ENCODE results near the gene DOCK9.
"Not testable (repeated sequence)": the region's sequence is repeated elsewhere in the genome, so short reads cannot be mapped to it uniquely, and the experiment has no call there.

DOCK9 gene

GRCh38 chr13:98826146-98826545, 151.7 kb downstream of the DOCK9 start:
- DNase-seq (ENCODE audit: low read depth in 1 of 2, low spot score in 1 of 2): no peak

DNA sequence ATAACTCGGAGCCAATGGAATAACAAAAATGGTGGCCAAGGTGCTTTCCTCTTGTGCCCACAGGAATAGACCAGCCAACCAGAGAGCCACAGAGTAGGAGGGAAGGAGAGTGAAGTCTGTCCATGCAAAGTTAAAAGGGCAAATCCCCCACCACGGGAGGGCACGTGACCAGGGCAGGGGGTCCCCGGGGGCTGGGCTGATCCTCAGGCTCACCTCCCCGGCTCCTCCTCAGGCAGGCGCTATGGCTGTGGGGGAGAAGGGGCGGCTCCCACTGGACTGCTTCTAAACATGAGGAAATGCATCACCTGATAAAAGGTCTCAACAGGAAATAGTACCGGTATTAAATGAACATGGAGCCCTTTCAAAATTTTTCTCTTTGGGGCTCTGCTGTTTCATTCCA, 152.2 kb downstream of the DOCK9 start:
- DNase-seq (ENCODE audit: low read depth in 1 of 2, low spot score in 1 of 2): no peak

- DNase-seq (ENCODE audit: low read depth in 1 of 2, low spot score in 1 of 2): no peak
Measured at GRCh38 chr13:98824376-98825160, 153.3 kb downstream of the DOCK9 start.

GRCh38 chr13:98823442-98823841, 154.4 kb downstream of the DOCK9 start:
- DNase-seq (ENCODE audit: low read depth in 1 of 2, low spot score in 1 of 2): no peak

GRCh38 chr13:98822225-98822606, 155.6 kb downstream of the DOCK9 start:
- DNase-seq (ENCODE audit: low read depth in 1 of 2, low spot score in 1 of 2): no peak

GRCh38 chr13:98821372-98822224, 156.3 kb downstream of the DOCK9 start:
- DNase-seq (ENCODE audit: low read depth in 1 of 2, low spot score in 1 of 2): no peak

DNA sequence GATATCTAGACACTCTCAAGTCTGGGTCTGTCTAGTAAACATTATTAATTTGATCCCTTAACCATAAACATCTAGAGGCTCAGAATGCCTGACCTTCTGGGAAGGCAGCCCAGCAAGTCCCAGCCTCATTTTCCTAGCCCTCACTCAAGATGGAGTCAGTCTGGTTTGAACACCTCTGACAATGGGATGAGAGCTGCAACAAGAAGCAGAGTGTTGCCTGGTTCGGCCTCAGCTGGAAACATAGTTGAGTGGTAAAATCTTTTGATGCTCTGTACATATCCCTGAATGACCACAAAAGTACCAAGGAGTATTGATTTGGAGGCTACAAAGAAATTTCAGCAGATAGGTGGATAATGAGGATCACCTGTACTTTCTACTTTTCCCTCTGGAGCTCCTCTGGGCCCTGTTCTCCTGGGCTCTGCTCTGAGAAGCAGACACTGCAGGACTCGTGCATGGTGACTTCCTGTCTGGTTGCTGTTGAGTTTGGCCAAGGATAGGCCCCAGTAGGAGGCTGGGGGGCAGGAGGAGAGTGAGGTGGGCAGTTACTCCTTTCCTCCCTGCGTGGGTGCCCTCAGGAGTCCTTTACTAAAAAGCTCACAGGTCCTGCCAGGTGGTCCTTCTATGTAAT, 157.0 kb downstream of the DOCK9 start:
- DNase-seq (ENCODE audit: low read depth in 1 of 2, low spot score in 1 of 2): no peak

GRCh38 chr13:98820300-98820699, 157.6 kb downstream of the DOCK9 start:
- DNase-seq (ENCODE audit: low read depth in 1 of 2, low spot score in 1 of 2): no peak

- DNase-seq (ENCODE audit: low read depth in 1 of 2, low spot score in 1 of 2): no peak
Measured at GRCh38 chr13:98819382-98820010, 158.4 kb downstream of the DOCK9 start.

DNA sequence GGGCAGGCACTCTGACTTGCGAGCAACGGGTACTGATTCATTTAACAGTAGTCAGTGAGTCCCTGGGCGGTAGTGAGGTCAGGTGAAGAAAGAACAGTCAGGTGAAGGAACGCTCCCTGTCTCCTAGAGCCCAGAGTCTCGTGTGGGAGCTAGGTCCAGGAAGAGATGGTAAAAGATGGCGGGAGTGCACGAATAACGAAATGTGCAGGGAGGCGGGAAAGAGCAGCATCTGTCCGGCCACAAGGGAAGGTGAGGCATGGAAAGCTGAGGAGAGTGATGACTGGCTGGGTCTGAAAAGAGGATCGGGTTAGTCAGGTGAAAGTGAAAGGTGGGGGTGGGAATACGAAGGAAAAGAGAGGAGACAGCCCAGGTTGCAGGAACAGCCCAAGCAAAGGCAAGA, 161.5 kb downstream of the DOCK9 start:
- DNase-seq (ENCODE audit: low read depth in 1 of 2, low spot score in 1 of 2): no peak

DNA sequence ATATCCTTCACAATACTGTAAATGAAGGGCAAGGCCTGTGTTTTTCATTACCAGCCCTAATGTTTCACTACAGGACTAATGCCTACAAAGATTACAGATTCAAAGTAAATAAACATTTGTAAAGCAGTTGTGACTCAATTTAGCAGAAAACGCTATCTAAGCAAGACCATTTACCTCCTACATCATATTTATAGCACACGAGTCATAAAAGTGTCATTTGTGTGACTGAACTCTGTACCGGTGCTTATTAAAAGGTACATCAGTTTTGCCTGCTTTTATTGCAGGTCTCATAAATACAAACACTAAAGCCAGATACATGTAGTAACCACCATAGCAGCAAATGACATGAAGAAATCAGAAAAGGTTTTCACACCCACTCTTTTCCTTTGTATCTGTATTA, 163.9 kb downstream of the DOCK9 start:
- DNase-seq (ENCODE audit: low read depth in 1 of 2, low spot score in 1 of 2): no peak

DNA sequence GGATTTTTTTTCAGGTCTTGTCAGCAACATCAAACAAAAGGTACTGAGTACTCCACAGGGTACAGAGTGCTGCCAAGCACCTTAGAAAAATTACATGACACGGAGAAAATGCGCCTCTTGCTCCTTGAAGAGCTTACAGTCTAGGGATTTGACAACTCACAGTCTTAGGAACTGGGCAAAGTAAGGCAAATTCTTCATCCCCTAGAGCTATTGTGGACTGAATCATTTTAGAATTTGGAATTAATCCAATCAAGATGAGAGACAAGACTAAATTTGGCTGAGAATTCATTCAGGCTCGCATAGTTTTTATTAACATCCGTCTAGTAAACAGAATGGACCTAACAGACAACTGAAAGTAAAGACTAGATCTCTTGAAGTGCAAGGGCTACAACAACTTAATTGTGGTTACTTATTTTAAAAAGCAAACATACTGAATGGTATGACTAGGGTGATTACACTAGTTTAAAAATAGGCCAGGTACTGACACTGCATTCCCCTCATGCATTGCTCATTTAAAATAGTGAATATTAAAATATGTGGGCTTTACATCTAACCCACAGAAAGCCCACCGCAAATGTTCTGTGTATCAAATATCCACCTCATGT, 165.6 kb downstream of the DOCK9 start:
- not testable (repeated sequence) for DNase-seq (ENCODE audit: low read depth in 1 of 2, low spot score in 1 of 2)

- DNase-seq (ENCODE audit: low read depth in 1 of 2, low spot score in 1 of 2): no peak
Measured at GRCh38 chr13:98810746-98811145, 167.1 kb downstream of the DOCK9 start.

DNA sequence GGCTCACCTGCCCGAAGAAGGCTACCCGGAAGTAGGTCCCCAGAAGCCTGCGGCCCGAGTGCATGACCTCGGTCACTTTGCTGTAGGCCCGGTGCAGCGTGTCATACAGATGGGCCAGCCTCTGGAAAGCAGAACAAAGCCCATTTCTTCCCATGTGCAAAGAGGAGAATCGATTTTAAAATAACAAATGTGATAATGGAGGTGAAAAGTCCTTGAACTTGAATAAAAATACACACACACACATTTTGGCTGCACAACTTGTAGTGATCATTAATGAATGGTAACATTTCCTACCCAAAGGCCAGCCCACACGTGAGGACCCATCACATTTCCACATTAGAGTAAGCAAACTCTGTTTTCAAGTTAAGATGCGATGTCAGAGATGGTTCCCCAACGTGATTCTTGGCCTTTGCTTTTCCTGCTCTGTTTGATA, 168.5 kb downstream of the DOCK9 start:
- no peak for DNase-seq (ENCODE audit: low read depth in 1 of 2, low spot score in 1 of 2)

- DNase-seq (ENCODE audit: low read depth in 1 of 2, low spot score in 1 of 2): no peak
Measured at GRCh38 chr13:98807774-98808173, 170.1 kb downstream of the DOCK9 start.

- no peak for DNase-seq (ENCODE audit: low read depth in 1 of 2, low spot score in 1 of 2)
Measured at GRCh38 chr13:98804336-98804855, 173.5 kb downstream of the DOCK9 start.

DNA sequence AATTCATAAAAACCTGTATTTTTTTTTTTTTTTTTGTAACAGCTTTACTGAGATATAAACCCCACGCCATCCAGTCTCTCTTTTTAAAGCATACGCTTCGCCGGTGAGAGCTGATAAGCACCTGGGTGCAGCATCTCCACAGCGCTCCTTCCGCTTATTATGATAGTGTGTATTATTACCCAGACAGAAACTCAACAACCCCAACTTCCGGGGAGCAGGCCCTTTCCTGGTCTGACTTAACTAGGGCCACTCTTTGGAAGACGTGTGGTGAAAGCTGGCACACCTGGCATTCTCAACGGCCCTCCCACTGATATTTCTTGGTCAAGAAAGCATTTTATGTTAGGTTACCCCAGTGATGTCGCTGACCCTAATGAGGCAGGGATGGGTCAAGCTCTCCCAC, 173.9 kb downstream of the DOCK9 start:
- no peak for DNase-seq (ENCODE audit: low read depth in 1 of 2, low spot score in 1 of 2)

DNA sequence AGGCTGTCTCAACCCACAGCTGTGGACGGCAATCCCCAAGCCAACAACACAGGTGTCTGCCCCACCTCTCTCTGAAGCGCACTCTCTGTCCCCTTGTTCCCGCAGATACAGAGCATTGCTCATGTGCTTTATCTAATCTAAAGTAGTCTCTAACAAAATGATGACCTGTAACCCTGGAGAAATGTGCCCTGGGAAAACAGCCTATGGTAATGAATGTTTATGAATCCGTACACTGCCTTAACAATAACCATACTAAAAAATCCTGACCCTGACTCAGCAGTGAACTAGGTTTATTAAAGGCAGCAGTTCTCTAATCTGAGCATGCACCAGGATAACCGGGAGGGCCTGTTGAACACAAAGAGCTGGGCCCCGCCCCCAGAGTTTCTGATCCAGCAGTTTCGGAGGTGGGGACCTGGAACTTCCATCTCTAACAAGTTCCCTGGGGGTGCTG, 174.7 kb downstream of the DOCK9 start:
- DNase-seq (ENCODE audit: low read depth in 1 of 2, low spot score in 1 of 2): no peak

DNA sequence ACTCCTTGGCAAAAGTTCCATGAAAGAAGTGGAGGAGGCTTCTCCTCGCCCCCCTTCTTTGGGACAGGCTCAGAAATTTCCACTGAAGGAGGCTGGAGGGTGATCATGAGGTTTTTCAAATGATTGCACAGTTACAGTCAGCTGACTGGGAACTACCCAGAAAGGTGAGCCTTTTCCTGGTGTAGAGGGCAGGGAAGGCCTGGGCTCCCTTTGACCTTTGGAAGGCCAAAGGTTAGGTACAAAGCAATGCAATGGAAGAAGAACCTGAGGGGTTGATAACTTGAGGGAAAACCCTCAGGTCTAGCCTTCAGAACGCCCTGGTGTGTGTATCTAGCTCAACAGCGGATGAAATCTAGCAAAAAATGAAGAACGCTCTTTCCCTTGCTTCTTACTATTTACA, 175.3 kb downstream of the DOCK9 start:
- DNase-seq (ENCODE audit: low read depth in 1 of 2, low spot score in 1 of 2): no peak

- no peak for DNase-seq (ENCODE audit: low read depth in 1 of 2, low spot score in 1 of 2)
Measured at GRCh38 chr13:98801626-98802418, 176.0 kb downstream of the DOCK9 start.
